Peyer's patch (tissue), 4 donors: Measurements from ENCODE around the gene C16orf96.

Source experiments
- POLR2A ChIP-seq, 2 donors: fragments of 450-650 bp; IDR thresholded peaks; one replicate each; pipeline ENCODE4 v1.5.1; 2017; ENCODE audit warnings: antibody characterized with exemption in 2 of 2, mild to moderate bottlenecking in 2 of 2, moderate library complexity in 2 of 2
- TF ChIP-seq, protein P1 (sequence below), 6 experiments: fragments of 450-650 bp in 4 of 6; fragments of 200-600 bp in 2 of 6; sonication (generic) in 1 of 6; IDR thresholded peaks; one replicate each; pipeline ENCODE4 v1.5.1; 2017 to 2019; ENCODE audit warnings: antibody characterized with exemption in 6 of 6, mild to moderate bottlenecking in 3 of 6, moderate library complexity in 1 of 6

- TF ChIP-seq, protein P1, sequence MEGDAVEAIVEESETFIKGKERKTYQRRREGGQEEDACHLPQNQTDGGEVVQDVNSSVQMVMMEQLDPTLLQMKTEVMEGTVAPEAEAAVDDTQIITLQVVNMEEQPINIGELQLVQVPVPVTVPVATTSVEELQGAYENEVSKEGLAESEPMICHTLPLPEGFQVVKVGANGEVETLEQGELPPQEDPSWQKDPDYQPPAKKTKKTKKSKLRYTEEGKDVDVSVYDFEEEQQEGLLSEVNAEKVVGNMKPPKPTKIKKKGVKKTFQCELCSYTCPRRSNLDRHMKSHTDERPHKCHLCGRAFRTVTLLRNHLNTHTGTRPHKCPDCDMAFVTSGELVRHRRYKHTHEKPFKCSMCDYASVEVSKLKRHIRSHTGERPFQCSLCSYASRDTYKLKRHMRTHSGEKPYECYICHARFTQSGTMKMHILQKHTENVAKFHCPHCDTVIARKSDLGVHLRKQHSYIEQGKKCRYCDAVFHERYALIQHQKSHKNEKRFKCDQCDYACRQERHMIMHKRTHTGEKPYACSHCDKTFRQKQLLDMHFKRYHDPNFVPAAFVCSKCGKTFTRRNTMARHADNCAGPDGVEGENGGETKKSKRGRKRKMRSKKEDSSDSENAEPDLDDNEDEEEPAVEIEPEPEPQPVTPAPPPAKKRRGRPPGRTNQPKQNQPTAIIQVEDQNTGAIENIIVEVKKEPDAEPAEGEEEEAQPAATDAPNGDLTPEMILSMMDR (IDR thresholded peaks at IDR 0.05) = no peak
- no peak for TF ChIP-seq POLR2A (IDR thresholded peaks at IDR 0.05)
These were observed 14.7 kb downstream of the C16orf96 start for GRCh38 chr16:4570688-4571321.
